HG03139 (cell line): ENCODE results near the gene VSIG10L.
A peak's percentile ranks its signal among the peaks of the same experiment; 100 is the strongest.

Experiments used
- ATAC-seq: cut with Tn5 transposase; IDR thresholded peaks from one replicate; pipeline ENCODE4 v1.9.1; 2021; ENCODE audit not compliant: unreplicated experiment

Gene VSIG10L

DNA sequence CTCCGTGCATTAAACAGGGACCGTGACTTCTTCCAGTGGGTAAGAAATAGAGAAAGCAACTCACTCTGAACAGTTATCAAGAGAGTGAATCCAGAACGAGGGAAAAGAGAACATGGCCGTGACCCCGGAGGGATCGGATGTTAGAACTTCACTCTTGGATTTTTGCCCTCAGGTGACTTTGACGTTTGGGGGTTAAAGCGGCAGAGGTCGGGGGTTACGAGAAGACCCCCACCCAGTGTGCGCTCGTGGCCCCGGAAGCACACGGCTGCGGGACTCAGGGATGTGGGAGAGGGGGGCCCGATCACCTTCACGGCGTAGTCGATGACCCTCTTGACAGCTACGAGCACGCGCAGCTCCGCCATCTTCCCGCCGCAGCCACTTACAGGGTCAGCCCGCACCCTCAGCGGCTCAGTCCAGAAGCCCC, 24.0 kb upstream of the VSIG10L start, which contains the start of gene ETFB:
ETFB (minus strand) TSS at position 424 of the 424 bp plus-strand sequence; CDS start at position 362, 62 bp downstream.
- no peak for ATAC-seq

DNA sequence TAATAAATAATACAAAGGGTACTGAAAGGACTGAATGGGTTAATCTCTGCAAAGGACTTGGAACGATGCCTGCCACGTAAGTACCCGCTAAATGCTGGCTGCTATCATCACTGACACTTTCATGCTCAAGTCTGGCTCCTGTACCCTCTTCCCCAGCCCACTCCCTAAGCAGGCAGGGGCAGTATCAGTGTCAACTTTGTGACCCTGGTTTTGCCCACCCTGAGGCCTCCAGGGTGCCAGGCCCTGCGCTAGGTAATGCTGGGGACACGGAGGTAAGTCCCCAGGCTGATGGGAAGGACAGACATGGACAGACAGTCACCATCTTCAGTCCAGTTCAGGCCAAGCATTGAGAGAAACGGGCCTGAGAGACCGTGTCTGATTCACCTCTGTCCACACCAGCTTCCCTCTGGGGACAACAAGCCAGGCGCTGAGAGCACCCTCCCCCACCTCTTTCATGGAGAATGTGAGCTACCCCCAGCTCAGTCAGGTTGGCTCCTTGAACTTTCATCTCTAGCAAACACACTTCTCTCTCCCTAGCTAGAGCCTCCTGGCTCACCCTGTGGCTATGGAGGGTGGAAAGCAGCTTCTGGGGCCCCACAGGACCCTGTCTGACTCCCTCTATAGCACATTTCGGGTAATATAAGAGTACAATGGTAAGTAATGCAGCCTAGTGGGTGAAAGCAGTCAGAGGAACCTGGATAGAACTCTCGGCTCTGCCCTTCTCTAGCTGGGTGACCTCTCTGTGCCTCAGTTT, 23.4 kb upstream of the VSIG10L start:
- no peak for ATAC-seq

DNA sequence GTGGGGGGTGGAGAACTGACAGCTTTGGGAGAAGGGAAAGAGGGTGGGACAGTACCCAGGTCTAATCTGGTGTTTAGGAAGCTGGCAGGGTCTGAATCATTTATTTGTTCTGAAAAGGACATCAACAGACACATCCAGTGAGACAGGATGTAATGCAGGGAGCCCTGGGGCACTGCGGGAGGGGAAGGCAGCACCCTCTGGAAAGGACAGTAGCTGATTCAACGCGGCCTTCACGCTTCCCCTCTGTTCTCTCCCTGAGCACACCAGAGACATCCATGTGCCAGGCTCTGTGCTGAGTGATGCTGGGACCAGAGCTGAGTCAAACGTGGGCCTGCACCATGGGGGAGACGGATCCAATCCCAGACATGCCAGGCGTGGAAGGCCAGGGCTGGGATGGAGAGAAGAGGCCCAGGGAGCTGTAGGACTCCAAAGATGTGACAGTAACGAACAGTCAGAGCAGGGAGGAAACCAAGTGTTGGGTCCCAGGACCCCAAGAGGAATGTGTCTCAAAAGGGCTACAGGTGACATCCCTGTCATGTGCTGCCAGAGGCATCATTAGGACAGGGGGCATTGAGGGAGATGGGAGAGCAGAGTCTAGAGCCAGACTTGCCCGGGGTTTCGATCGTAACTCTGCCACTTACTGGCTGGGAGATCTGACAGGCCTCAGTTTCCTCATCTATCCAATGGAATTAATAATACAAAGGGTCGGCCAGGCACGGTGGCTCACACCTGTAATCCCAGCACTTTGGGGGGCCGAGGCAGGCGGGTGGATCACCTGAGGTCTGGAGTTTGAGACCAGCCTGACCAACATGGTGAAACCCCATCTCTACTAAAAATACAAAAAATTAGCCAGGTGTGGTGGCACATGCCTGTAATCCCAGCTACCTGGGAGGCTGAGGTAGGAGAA, 22.5 kb upstream of the VSIG10L start:
- ATAC-seq: no peak

DNA sequence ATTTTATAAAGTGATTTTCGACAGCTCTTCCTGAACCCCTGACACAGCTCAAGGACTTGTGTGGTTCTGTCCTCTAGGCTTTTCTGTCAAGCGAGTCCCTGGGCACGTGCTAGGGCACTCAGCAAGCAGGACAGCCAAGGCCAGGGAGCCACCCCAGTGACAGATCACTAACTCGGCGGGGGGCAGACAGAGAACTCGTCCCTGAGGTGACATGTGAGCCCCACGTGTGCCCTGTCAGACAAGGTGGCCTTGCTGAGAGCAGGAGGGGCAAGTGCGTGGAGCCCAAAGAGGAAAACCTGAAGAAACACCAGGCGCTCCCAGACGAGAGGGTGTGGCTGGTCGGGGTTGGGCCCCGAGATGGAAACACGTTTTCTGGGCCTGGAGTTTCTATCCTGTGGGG, 19.3 kb upstream of the VSIG10L start:
- no peak for ATAC-seq

DNA sequence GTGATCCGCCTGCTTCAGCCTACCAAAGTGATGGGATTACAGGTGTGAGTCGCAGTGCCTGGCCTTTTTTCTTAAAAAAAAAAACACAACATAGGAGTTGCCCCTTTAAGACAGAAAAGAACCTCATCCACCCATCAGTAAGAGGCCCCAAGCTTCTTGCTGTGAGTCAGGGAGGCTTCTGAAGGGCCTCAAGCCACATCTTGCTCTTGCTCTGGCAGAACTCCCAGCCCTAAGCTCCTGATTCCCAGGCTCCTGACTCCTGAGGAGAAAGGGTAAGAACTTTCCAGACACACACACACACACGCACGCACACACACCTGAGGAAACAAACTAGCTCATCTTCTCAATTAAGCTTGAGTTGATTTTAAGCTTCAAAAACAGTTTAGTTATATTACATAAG, 17.4 kb upstream of the VSIG10L start:
- ATAC-seq: no peak

DNA sequence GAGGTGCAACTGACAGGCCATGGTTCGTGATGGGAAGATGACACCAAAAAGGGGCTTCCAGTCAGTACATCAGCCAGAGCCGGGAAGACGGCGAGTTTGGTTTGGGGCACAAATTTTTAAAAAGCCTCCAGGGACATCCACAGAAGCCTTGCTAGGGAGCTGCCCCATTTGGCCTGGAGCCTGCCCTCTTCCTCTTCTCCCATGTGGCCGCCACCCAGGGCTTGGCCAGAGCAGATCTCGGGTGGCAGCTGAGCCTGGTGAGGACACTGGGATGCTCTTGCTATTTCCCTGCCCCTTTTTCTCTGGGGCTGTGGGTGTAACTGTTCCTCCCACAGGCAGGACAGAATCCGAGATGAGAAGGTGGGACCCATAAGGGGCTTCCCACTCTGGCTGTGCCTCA, 16.0 kb upstream of the VSIG10L start:
- ATAC-seq: no peak

DNA sequence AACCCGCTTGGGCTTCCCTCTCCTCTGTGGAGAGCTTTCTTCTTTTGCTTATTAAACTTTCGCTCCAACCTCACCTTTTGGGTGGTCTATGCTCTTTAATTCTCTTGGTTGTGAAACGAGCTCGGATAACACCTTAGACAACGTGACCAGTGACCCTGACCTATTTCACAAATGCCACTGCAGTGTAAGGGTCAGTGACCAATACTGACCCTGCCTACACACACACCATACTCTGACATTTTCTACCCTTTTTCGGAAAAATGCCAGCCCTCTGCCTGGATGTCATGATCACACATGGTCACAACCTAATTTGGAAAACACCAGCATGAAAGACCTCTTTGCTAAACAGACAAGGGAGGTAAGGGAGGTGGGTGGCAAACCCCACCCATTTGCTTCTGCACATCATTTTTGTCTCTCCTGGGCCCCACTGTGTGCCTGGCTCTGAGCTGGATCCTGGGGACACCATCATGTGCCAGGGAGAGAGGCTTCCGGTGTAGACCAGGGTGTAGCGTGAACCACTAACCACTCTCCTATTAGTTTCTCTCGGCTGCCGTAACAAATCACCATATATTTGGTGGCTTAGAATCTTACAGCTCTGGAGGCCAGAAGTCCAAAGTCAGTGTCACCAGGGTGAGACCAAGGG, 14.3 kb upstream of the VSIG10L start:
- no peak for ATAC-seq

DNA sequence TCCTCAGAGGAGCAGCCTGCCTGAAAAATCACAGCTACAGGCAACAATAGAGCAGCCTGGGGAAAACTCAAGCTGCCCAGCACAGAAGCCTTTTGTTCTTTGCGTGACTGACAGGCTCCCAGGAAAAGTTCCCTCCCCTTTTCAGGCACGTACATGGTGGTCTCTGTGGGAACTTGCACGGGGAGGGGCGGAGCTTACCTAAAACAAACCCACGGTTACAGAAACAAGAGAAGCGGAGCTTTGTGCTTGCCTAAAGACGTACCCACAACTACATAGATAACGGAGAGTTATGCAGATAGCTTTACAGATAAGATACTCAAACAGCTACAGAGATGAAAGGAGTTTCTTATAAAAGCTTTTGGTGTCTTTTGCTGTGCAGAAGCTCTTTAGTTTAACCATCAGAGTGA, 12.8 kb upstream of the VSIG10L start:
- no peak for ATAC-seq

DNA sequence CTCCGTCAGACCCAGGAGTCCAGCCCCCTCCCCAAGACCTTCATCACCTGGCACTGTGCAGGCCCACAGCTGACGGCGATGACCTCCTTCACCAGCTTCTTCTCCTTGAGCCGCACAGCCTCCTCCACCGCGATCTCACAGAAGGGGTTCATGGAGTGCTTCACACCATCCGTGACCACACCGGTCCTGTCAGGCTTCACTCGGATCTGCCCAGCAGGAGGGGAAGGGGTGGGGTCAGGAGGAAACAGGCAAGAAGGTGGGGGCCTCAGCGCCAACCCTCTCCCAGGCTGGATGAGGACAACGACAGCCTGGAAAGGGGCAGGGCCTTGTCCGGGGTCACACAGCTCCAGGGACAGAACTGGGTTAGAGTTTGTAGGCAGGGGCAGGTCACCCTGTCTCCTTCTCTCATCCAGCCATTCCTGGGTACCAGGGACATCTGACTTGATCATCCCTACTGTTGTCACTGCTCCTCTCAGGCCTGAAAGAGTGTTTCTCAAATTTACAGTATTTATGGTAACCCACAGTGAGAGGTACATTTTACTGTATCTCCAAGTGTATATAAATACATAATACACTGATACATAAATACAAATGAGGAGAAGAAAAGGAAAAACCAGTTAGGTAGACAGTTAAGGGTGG, 12.3 kb upstream of the VSIG10L start:
- no peak for ATAC-seq

DNA sequence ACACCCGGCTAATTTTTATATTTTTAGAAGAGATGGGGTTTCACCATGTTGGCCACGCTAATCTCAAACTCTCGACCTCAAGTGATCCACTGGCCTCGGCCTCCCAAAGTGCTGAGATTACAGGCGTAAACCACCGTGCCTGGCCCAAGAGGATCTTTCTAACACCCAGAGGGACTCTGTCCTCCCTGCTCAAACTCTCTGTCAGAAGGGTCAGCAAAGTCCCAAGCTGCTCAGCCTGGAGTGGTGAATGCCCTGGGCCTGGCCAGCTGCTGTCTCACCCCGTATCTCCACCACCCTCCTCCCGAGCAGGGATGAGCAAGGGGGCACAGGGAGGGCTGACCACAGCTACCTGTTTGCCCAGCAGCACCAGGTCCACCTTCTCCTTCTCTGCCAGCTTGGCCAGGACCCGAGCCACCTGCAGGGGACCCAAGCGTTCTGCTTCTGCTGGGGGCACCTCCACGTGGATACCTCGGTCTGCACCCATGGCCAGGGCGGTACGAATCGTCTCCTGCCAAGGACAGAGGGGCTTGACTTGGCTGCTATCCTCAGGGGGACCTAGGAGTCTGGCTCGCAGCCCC, 10.9 kb upstream of the VSIG10L start:
- no peak for ATAC-seq

DNA sequence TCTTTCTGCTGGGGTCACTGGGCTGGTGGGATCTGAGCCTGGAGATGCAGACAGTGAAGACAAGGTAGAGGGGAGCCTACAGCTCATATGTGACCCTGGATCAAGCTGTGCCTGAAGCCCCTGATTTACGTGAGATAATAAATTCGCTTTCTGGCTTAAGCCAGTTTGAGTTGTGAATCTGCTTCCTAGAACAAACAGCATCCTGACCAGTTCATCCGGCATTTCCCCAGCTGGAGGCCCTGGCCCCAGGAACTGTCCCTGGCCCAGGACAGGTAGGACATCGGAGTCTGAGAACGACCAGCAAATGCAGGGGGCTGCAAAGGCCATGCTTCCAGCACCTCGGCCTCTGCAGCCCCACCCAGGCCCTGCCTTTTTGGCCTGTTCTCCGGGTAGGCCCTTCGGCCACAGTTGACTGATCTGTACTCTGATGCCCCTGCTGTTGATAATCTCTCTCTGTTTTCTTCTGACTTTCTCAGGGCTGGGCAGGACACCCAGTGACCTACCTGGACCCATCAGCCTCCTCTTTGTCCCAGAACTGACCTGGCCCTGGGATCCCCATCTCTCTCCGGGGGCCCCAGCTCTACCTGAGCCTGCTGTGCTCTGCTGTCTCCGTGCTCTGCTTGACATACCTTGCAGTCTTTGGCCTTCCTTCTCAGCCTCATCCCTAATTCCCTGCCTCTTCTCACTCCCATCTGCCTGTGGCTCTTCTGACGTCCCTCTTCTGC, 9.5 kb upstream of the VSIG10L start:
- no peak for ATAC-seq

DNA sequence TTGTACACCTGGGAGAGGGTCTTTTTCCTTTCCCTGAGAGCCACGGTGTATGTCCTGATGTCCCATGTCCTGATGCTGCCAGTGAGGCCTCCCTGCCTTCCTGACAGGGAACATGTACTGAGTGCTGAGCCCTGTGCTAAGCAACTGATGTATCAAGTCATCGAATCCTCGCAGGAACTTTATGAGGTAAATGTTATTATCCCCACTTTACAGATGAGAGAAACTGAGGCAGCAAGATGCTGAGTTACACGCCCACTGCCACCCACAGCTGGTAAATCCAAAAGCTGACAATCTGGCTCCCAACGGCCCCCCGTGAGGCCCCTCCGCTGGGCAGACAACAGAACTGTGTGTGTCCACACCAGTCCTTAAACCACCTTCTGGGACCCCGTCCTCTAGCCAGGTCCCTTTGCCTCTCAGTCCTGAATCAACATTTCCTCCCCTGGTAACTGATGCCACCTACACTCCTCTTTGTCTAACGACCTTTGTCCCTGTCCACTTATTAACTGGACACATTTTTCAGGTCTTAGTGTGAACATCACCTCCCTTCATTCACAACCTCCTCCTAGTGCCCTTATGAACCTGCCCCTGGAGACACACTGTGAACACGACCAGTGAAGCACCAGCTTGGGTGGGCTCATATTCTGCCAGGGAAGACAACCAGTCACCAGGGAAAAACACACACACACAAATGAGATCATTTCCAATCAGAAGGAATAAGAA, 5.4 kb upstream of the VSIG10L start:
- ATAC-seq: no peak

DNA sequence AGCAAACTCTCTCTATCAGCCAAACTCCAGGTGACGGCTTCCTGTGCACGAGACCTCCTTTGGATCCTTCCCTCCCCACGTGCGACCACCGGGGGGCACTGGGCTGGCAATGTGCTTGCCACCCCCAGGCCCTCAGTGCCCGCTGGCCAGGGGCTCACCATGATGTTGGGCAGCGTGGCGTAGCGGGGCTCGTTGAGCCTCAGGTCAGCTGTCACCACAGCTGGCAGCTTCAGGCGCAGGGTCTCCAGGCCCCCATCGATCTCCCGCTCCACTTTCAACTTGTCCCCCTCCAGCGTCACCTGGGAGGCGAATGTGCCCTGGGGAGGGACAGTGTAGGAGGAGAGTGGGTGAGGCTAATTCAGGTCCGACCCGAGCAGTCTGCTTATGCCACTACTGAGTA, 4.8 kb upstream of the VSIG10L start:
- ATAC-seq: no peak

DNA sequence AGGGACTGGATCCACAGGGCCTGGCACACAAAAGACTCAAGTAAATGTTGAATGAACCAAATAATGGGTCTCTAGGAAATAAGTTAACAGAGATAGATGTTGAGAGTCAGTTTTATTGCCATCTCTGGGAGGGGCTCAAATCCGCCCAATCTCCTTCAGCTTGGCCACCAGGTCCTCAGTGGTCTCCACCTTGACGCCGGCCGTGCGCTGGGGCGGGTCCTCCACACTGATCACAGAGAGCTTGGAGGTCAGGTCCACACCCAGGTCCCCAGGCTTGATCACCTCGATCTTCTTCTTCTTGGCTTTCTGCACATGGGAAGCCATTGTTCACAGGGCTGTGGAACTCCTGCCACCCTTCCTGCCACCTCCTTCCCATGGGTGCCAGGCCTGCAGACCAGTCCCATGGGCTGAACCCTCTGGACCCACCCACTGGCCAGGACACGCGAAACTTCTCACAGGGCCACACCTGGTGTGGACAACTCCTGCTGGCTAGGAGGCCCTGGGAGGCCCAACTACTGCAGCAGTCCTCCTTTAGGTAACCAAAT, 3.2 kb upstream of the VSIG10L start:
- ATAC-seq: no peak

DNA sequence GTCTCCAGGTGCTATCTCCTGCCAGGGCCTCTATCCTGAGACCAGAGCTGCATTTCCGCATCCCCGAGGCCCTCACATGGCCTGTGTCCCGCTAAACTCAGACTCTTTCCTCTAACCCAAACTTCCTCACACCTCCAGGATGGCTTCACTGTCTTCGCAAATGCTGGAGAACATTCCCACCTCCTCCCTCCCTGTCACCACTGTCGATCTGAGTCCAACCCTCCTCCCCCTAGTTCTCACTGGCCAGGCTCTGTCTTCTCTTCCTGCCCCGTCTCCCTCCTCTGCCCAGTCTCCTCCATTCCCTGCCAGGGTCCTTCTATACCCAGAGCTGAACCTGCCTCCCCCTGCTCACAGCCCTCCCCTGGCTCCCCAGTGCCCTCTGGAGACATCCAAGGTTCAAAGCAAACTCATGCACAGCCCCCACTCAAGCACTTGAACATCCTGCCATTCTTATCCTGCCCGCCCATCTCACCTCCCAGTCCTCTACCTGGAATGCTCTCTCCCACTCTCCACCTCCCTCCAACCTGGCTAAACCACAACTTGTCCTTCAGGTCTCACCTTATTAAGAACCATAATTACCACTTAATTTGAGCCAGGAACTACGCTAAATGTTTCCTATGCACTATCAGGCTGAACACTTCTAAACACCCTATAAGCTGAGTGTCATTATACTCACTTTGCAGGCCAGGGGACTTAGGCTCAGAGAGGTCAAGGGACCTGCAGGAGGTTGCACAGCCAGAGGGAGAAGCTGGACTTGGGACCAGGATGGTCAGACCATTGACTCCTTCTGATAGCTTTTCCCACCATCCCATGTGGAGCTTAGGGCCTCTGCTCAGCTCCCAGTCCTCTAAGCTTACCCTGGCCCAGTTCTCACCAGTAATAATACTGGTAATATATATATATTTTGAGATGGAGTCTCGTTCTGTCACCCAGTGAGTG, 961 bp upstream of the VSIG10L start:
- ATAC-seq: no peak

DNA sequence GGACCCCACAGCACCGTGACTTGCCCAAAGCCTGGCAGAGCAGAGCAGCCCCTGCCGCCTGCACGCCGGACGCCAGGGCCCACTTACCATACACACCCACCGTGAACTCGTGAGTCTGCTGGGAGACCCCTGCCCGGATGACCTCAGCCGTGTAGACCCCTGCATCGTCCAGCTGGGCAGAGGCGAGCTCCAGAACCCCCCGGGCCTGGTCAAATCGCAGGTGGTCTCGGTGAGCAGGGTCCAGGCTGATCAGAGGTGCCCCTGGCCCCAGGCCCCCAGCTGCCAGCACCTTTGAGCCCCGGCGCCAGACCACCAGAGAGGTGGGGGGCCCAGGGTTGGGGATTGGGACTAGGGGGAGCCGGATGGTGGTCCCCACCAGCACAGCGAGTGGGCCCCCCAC, 873 bp downstream of the VSIG10L start:
- no peak for ATAC-seq

DNA sequence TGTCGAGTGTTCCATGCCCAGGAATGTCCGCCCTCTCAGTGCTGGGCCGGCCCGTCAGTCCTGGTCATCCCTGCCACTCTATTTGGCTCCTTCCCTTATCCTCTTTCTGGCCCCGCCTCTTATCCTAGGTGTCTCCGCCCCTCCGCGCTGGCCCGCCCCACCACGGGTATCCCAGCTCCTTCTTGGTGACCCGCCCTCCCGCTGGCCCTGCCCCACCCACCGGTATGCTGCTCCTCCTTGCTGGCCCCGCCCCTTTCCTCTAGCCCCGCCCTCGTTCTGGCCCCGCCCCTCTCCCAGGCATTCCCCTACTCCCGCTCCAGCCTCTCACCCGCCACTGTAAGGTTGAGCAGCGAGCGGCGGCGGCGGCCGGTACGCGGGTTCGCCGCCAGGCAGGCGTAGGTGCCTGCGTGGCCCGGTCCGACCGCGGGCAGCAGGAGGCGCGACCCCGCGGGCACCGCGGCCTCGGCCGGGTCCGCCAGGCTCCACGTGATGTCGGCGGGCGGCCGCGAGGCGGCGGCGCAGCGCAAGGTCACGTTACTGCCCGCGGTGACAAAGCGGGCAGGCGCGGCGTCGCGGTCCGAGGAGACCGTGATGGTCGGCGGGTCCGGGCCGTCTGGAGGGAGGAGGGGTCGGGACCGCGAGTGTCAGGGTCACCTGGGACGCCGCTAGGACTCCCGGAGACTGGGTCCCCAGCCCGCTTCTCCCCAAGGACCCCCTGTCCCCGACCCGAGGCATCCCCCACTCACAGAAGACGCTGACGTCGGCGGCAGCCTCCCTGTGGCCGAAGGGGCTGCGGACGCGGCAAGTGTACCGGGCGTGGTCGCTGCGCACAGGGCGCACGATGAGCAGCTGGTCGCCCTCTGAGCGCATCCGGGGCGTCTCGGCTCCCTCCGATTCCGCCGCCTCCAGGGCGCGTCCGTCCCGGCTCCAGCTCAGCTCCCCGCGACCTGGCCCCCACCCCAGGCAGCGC, 2.0 kb downstream of the VSIG10L start:
- ATAC-seq: peak; percentile 48
